ENCODE data around the gene PRDX6.

Gene PRDX6

GRCh38 chr1:173477286-173478093 is at the start of gene PRDX6 (continued):
- TF ChIP-seq ZNF121 (tag by site-specific recombination; IDR thresholded peaks at IDR 0.05) = peak; percentile 56; the same call in 1 of the 2 replicates
- no peak for TF ChIP-seq ZNF776 (tag by site-specific recombination; IDR thresholded peaks at IDR 0.05; ENCODE audit: borderline replicate concordance)
- TF ChIP-seq ZNF473 (tag by site-specific recombination; IDR thresholded peaks at IDR 0.05) = no peak
- TF ChIP-seq ZNF600 (tag by site-specific recombination; IDR thresholded peaks at IDR 0.05) = peak; percentile 80
- TF ChIP-seq ZNF274 (IDR thresholded peaks at IDR 0.05; ENCODE audit: low read length) = no peak
- TF ChIP-seq ZNF274 (tag by site-specific recombination; IDR thresholded peaks at IDR 0.05; ENCODE audit: borderline replicate concordance) = no peak
- peak; percentile 43; the same call in 1 of the 2 replicates for TF ChIP-seq ZBTB10 (tag by site-specific recombination; IDR thresholded peaks at IDR 0.05)
- TF ChIP-seq ZBTB20 (tag by site-specific recombination; IDR thresholded peaks at IDR 0.05) = peak; percentile 45; the same call in 1 of the 2 replicates
- TF ChIP-seq ZNF518A (tag by site-specific recombination; conservative IDR thresholded peaks at IDR 0.05; ENCODE audit: low read depth) = 0 out of 2 replicates have a peak, but pooled peaks have one; percentile 8
- TF ChIP-seq ZIC2 (tag by site-specific recombination; IDR thresholded peaks at IDR 0.05) = peak; percentile 19; the same call in 1 of the 2 replicates
- peak; percentile 61 for TF ChIP-seq ZNF2 (tag by site-specific recombination; IDR thresholded peaks at IDR 0.05)
- TF ChIP-seq SP2 (tag by site-specific recombination; IDR thresholded peaks at IDR 0.05) = peak; percentile 49
- TF ChIP-seq ZNF211 (tag by site-specific recombination; IDR thresholded peaks at IDR 0.05; ENCODE audit: low read depth) = no peak
- TF ChIP-seq ZNF843 (tag by site-specific recombination; IDR thresholded peaks at IDR 0.05) = peak; percentile 48
- no peak for TF ChIP-seq ZNF561 (tag by site-specific recombination; IDR thresholded peaks at IDR 0.05; ENCODE audit: borderline replicate concordance)
- TF ChIP-seq ZNF24 (tag by site-specific recombination; IDR thresholded peaks at IDR 0.05) = peak; percentile 49; the same call in 1 of the 2 replicates
- peak; percentile 94; the same call in 1 of the 2 replicates for TF ChIP-seq ZFP37 (tag by site-specific recombination; IDR thresholded peaks at IDR 0.05)
- TF ChIP-seq GFI1B (tag by site-specific recombination; IDR thresholded peaks at IDR 0.05) = no peak
- TF ChIP-seq IKZF3 (tag by site-specific recombination; IDR thresholded peaks at IDR 0.05) = no peak
- TF ChIP-seq SP3 (tag by site-specific recombination; IDR thresholded peaks at IDR 0.05) = peak; percentile 65
- peak; percentile 36; the same call in 1 of the 2 replicates for TF ChIP-seq ZBTB48 (tag by site-specific recombination; IDR thresholded peaks at IDR 0.05)
- peak; percentile 51 for TF ChIP-seq ZEB2 (tag by site-specific recombination; IDR thresholded peaks at IDR 0.05)
- peak; percentile 55 for TF ChIP-seq CTCF (tag by site-specific recombination; IDR thresholded peaks at IDR 0.05)
- TF ChIP-seq, protein P1, sequence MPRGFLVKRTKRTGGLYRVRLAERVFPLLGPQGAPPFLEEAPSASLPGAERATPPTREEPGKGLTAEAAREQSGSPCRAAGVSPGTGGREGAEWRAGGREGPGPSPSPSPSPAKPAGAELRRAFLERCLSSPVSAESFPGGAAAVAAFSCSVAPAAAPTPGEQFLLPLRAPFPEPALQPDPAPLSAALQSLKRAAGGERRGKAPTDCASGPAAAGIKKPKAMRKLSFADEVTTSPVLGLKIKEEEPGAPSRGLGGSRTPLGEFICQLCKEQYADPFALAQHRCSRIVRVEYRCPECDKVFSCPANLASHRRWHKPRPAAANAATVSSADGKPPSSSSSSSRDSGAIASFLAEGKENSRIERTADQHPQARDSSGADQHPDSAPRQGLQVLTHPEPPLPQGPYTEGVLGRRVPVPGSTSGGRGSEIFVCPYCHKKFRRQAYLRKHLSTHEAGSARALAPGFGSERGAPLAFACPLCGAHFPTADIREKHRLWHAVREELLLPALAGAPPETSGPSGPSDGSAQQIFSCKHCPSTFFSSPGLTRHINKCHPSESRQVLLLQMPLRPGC (tag by site-specific recombination; IDR thresholded peaks at IDR 0.05) = 0 out of 2 replicates have a peak, but pooled peaks have one; percentile 10
- TF ChIP-seq ZNF335 (tag by site-specific recombination; conservative IDR thresholded peaks at IDR 0.05) = peak; percentile 96
- TF ChIP-seq ZFHX2 (tag by site-specific recombination; conservative IDR thresholded peaks at IDR 0.05) = peak; percentile 96
- TF ChIP-seq ZNF26 (tag by site-specific recombination; IDR thresholded peaks at IDR 0.05) = no peak
